ENCODE results near the gene OLIG1.

OLIG1 gene

GRCh38 chr21:33041981-33042380 is 28.0 kb upstream of the OLIG1 start:
- Histone ChIP-seq H3K4me1 (ENCODE audit: control insufficient read depth, insufficient read depth, low read length) (no peaks in the 10 kb centered on the region), H3K27ac (ENCODE audit: insufficient read depth, low read depth, low read length, poor library complexity, severe bottlenecking) (no peak overlapping the region), H3K9me3 (ENCODE audit: control insufficient read depth, low read length) (no peaks in the 10 kb centered on the region), H3K4me3 (ENCODE audit: insufficient read depth, low read depth, low read length) (no peak overlapping the region), H3K27me3 (ENCODE audit: control insufficient read depth, insufficient read depth, low read length, poor library complexity, severe bottlenecking) (peaks cover 34% of the 10 kb centered on the region), H3K36me3 (ENCODE audit: control insufficient read depth, insufficient read depth, low read length) (no peaks in the 10 kb centered on the region)
- WGBS, 2 experiments: 45 to 82% methylated on average over 1 to 2 of the region's 2 CpGs

- 91 to 96% methylated on average over 3 to 4 of the region's 4 CpGs for WGBS, 2 experiments
- H3K4me3 ChIP-seq (ENCODE audit: insufficient read depth, low read depth, low read length): no peak overlapping the region
- no peaks in the 10 kb centered on the region for H3K36me3 ChIP-seq (ENCODE audit: control insufficient read depth, insufficient read depth, low read length)
- H3K4me1 ChIP-seq (ENCODE audit: control insufficient read depth, insufficient read depth, low read length): no peaks in the 10 kb centered on the region
- no peak overlapping the region for H3K27ac ChIP-seq (ENCODE audit: insufficient read depth, low read depth, low read length, poor library complexity, severe bottlenecking)
- peaks cover 25% of the 10 kb centered on the region for H3K27me3 ChIP-seq (ENCODE audit: control insufficient read depth, insufficient read depth, low read length, poor library complexity, severe bottlenecking)
- no peaks in the 10 kb centered on the region for H3K9me3 ChIP-seq (ENCODE audit: control insufficient read depth, low read length)
Observed at GRCh38 chr21:33042812-33043211, 27.1 kb upstream of the OLIG1 start.

- Histone ChIP-seq H3K4me3 (ENCODE audit: insufficient read depth, low read depth, low read length) (no peak overlapping the region), H3K9me3 (ENCODE audit: control insufficient read depth, low read length) (no peaks in the 10 kb centered on the region), H3K36me3 (ENCODE audit: control insufficient read depth, insufficient read depth, low read length) (no peaks in the 10 kb centered on the region), H3K27ac (ENCODE audit: insufficient read depth, low read depth, low read length, poor library complexity, severe bottlenecking) (no peak overlapping the region), H3K4me1 (ENCODE audit: control insufficient read depth, insufficient read depth, low read length) (no peaks in the 10 kb centered on the region), H3K27me3 (ENCODE audit: control insufficient read depth, insufficient read depth, low read length, poor library complexity, severe bottlenecking) (peaks cover 19% of the 10 kb centered on the region)
- WGBS, 2 experiments: 60 to 66% methylated on average over 8 of the region's 8 CpGs
Observed at GRCh38 chr21:33046455-33046854, 23.5 kb upstream of the OLIG1 start.

GRCh38 chr21:33047231-33047630 is 22.7 kb upstream of the OLIG1 start:
- no peaks in the 10 kb centered on the region for H3K36me3 ChIP-seq (ENCODE audit: control insufficient read depth, insufficient read depth, low read length)
- no peak overlapping the region for H3K27ac ChIP-seq (ENCODE audit: insufficient read depth, low read depth, low read length, poor library complexity, severe bottlenecking)
- H3K9me3 ChIP-seq (ENCODE audit: control insufficient read depth, low read length): no peaks in the 10 kb centered on the region
- H3K4me3 ChIP-seq (ENCODE audit: insufficient read depth, low read depth, low read length): no peak overlapping the region
- 95 to 96% methylated on average over 5 of the region's 5 CpGs for WGBS, 2 experiments
- H3K4me1 ChIP-seq (ENCODE audit: control insufficient read depth, insufficient read depth, low read length): no peaks in the 10 kb centered on the region
- H3K27me3 ChIP-seq (ENCODE audit: control insufficient read depth, insufficient read depth, low read length, poor library complexity, severe bottlenecking): peaks cover 13% of the 10 kb centered on the region

- H3K27ac ChIP-seq (ENCODE audit: insufficient read depth, low read depth, low read length, poor library complexity, severe bottlenecking): no peak overlapping the region
- no peaks in the 10 kb centered on the region for H3K4me1 ChIP-seq (ENCODE audit: control insufficient read depth, insufficient read depth, low read length)
- H3K27me3 ChIP-seq (ENCODE audit: control insufficient read depth, insufficient read depth, low read length, poor library complexity, severe bottlenecking): no peaks in the 10 kb centered on the region
- WGBS, 2 experiments: 94% methylated on average over 16 of the region's 16 CpGs
- no peak overlapping the region for H3K4me3 ChIP-seq (ENCODE audit: insufficient read depth, low read depth, low read length)
- no peaks in the 10 kb centered on the region for H3K9me3 ChIP-seq (ENCODE audit: control insufficient read depth, low read length)
- no peaks in the 10 kb centered on the region for H3K36me3 ChIP-seq (ENCODE audit: control insufficient read depth, insufficient read depth, low read length)
Observed at GRCh38 chr21:33051925-33052324, 18.0 kb upstream of the OLIG1 start.

GRCh38 chr21:33053951-33054350 is 16.0 kb upstream of the OLIG1 start:
- H3K27me3 ChIP-seq (ENCODE audit: control insufficient read depth, insufficient read depth, low read length, poor library complexity, severe bottlenecking): peaks cover under 1% of the 10 kb centered on the region

GRCh38 chr21:33055991-33056390 is 13.9 kb upstream of the OLIG1 start:
- Histone ChIP-seq H3K36me3 (ENCODE audit: control insufficient read depth, insufficient read depth, low read length) (no peaks in the 10 kb centered on the region), H3K27ac (ENCODE audit: insufficient read depth, low read depth, low read length, poor library complexity, severe bottlenecking) (no peak overlapping the region), H3K27me3 (ENCODE audit: control insufficient read depth, insufficient read depth, low read length, poor library complexity, severe bottlenecking) (peaks cover 14% of the 10 kb centered on the region), H3K4me3 (ENCODE audit: insufficient read depth, low read depth, low read length) (no peak overlapping the region), H3K9me3 (ENCODE audit: control insufficient read depth, low read length) (no peaks in the 10 kb centered on the region), H3K4me1 (ENCODE audit: control insufficient read depth, insufficient read depth, low read length) (no peaks in the 10 kb centered on the region)
- WGBS, 2 experiments: 93% methylated on average over 5 of the region's 5 CpGs

More at GRCh38 chr21:33053951-33054350, 16.0 kb upstream of the OLIG1 start:
- Histone ChIP-seq H3K36me3 (ENCODE audit: control insufficient read depth, insufficient read depth, low read length) (no peaks in the 10 kb centered on the region), H3K4me1 (ENCODE audit: control insufficient read depth, insufficient read depth, low read length) (no peaks in the 10 kb centered on the region), H3K27ac (ENCODE audit: insufficient read depth, low read depth, low read length, poor library complexity, severe bottlenecking) (no peak overlapping the region), H3K4me3 (ENCODE audit: insufficient read depth, low read depth, low read length) (no peak overlapping the region), H3K9me3 (ENCODE audit: control insufficient read depth, low read length) (no peaks in the 10 kb centered on the region)

- Histone ChIP-seq H3K9me3 (ENCODE audit: control insufficient read depth, low read length) (no peaks in the 10 kb centered on the region), H3K27me3 (ENCODE audit: control insufficient read depth, insufficient read depth, low read length, poor library complexity, severe bottlenecking) (peaks cover 20% of the 10 kb centered on the region), H3K27ac (ENCODE audit: insufficient read depth, low read depth, low read length, poor library complexity, severe bottlenecking) (no peak overlapping the region), H3K36me3 (ENCODE audit: control insufficient read depth, insufficient read depth, low read length) (no peaks in the 10 kb centered on the region), H3K4me1 (ENCODE audit: control insufficient read depth, insufficient read depth, low read length) (no peaks in the 10 kb centered on the region), H3K4me3 (ENCODE audit: insufficient read depth, low read depth, low read length) (no peak overlapping the region)
- 91% methylated on average over 11 of the region's 11 CpGs for WGBS, 2 experiments
Observed at GRCh38 chr21:33057385-33057940, 12.5 kb upstream of the OLIG1 start.

GRCh38 chr21:33058527-33058926 is 11.4 kb upstream of the OLIG1 start:
- WGBS, 2 experiments: 83 to 85% methylated on average over 6 of the region's 6 CpGs

GRCh38 chr21:33058957-33059356 is 11.0 kb upstream of the OLIG1 start:
- Histone ChIP-seq H3K36me3 (ENCODE audit: control insufficient read depth, insufficient read depth, low read length) (no peaks in the 10 kb centered on the region), H3K27me3 (ENCODE audit: control insufficient read depth, insufficient read depth, low read length, poor library complexity, severe bottlenecking) (peaks cover 35% of the 10 kb centered on the region), H3K4me3 (ENCODE audit: insufficient read depth, low read depth, low read length) (no peak overlapping the region), H3K4me1 (ENCODE audit: control insufficient read depth, insufficient read depth, low read length) (no peaks in the 10 kb centered on the region), H3K27ac (ENCODE audit: insufficient read depth, low read depth, low read length, poor library complexity, severe bottlenecking) (no peak overlapping the region), H3K9me3 (ENCODE audit: control insufficient read depth, low read length) (no peaks in the 10 kb centered on the region)
- 89 to 96% methylated on average over 6 of the region's 6 CpGs for WGBS, 2 experiments

More at GRCh38 chr21:33058527-33058926, 11.4 kb upstream of the OLIG1 start:
- H3K4me1 ChIP-seq (ENCODE audit: control insufficient read depth, insufficient read depth, low read length): no peaks in the 10 kb centered on the region
- no peaks in the 10 kb centered on the region for H3K36me3 ChIP-seq (ENCODE audit: control insufficient read depth, insufficient read depth, low read length)
- no peaks in the 10 kb centered on the region for H3K9me3 ChIP-seq (ENCODE audit: control insufficient read depth, low read length)
- H3K4me3 ChIP-seq (ENCODE audit: insufficient read depth, low read depth, low read length): no peak overlapping the region
- H3K27me3 ChIP-seq (ENCODE audit: control insufficient read depth, insufficient read depth, low read length, poor library complexity, severe bottlenecking): peaks cover 31% of the 10 kb centered on the region
- H3K27ac ChIP-seq (ENCODE audit: insufficient read depth, low read depth, low read length, poor library complexity, severe bottlenecking): no peak overlapping the region

- Histone ChIP-seq H3K27ac (ENCODE audit: insufficient read depth, low read depth, low read length, poor library complexity, severe bottlenecking) (no peak overlapping the region), H3K4me3 (ENCODE audit: insufficient read depth, low read depth, low read length) (no peak overlapping the region), H3K4me1 (ENCODE audit: control insufficient read depth, insufficient read depth, low read length) (no peaks in the 10 kb centered on the region), H3K36me3 (ENCODE audit: control insufficient read depth, insufficient read depth, low read length) (no peaks in the 10 kb centered on the region), H3K27me3 (ENCODE audit: control insufficient read depth, insufficient read depth, low read length, poor library complexity, severe bottlenecking) (peaks cover 40% of the 10 kb centered on the region), H3K9me3 (ENCODE audit: control insufficient read depth, low read length) (no peaks in the 10 kb centered on the region)
- WGBS, 2 experiments: 88 to 92% methylated on average over 2 of the region's 2 CpGs
Observed at GRCh38 chr21:33059380-33059841, 10.5 kb upstream of the OLIG1 start.
